ENCODE data around the gene SPIRE1. TPM values are rescaled to one million over a fixed set of nuclear protein-coding genes. Genes with fewer than 3 reads are reported as not detected.
"Not testable (repeated sequence)": the region's sequence is repeated elsewhere in the genome, so short reads cannot be mapped to it uniquely, and the experiment has no call there.

Gene SPIRE1
- total RNA-seq, 4 donors from 2014 or later, result 37.4 to 50.8 (median 43.0) TPM

DNA sequence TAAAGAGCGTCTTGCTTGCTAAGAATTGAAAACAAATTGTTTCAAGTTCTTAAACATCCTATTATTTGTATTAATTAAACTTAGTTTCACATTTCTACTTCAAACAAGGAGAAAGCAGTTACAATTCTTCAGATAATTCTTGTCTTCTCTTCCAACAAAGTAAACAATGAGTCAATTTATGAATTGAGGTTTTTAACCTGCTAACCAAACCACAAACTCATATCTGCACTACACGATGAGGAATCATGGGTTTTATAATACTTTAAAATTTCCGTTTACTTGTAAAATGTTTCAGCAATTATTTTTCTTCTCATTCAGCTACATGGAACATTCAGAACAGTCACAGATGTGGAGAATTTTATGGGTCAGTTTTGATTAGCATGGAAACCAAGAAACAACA lies 114.2 kb downstream of the SPIRE1 start:
- H3K9me3 ChIP-seq, result peaks cover 0 to 16% (median 2%) of the 10 kb centered on the region in 3 donors
- H3K27ac ChIP-seq, result no peak overlapping the region
- H3K36me3 ChIP-seq, result peaks cover 0 to 8% of the 10 kb centered on the region in 2 donors
- no peaks in the 10 kb centered on the region for H3K4me1 ChIP-seq
- H3K27me3 ChIP-seq, result no peaks in the 10 kb centered on the region
- no peak for TF ChIP-seq POLR2A (IDR thresholded peaks at IDR 0.05)
- 62 to 67% methylated on average over 3 of the region's 3 CpGs for WGBS, 2 donors (ENCODE audit: low coverage in 1 of 2)
- no peak for ATAC-seq
- H3K4me3 ChIP-seq, result no peak overlapping the region

DNA sequence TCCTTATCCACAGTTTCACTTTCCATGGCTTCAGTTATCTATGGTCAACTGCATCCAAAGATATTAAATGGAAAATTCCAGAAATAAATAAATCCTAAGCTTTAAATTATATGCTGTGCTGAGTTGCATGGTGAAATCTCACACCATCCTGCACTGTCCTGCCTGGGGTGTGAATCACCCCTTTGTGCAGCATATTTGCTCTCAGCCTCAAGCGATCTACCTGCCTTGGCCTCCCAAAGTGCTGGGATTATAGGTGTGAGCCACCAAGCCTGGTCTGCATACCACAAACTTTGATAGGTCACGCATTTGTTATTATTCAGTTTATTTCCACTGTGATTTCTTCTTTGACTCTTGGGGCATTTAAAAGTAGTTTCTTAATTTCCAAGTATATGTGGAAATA lies 117.2 kb downstream of the SPIRE1 start:
- no peaks in the 10 kb centered on the region for H3K36me3 ChIP-seq
- peaks cover 0 to 16% (median 2%) of the 10 kb centered on the region in 3 donors for H3K9me3 ChIP-seq
- no peaks in the 10 kb centered on the region for H3K27me3 ChIP-seq
- no peak for ATAC-seq
- no peak for TF ChIP-seq CTCF (IDR thresholded peaks at IDR 0.05)
- TF ChIP-seq POLR2AphosphoS5 (IDR thresholded peaks at IDR 0.05), result no peak
- no peak for TF ChIP-seq EP300 (IDR thresholded peaks at IDR 0.05)
- no peak for TF ChIP-seq POLR2A (IDR thresholded peaks at IDR 0.05)
- WGBS, 2 donors (ENCODE audit: low coverage in 1 of 2), result 96 to 100% methylated on average over 1 to 2 of the region's 2 CpGs
- no peak overlapping the region for H3K4me3 ChIP-seq
- no peaks in the 10 kb centered on the region for H3K4me1 ChIP-seq
- no peak overlapping the region for H3K27ac ChIP-seq

DNA sequence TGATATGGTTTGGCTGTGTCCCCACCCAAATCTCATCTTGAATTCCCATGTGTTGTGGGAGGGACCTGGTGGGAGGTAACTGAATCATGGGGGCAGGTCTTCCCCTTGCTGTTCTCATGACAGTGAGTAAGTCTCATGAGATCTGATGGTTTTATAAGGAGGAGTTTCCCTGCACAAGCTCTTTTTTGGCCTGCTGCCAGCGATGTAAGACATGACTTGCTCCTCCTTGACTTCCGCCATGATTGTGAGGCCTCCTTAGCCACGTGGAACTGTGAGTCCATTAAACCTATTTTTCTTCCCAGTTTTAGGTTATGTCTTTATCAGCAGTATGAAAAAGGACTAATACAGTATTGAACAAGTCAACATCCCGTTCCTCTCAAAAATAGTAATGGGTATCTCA lies 118.7 kb downstream of the SPIRE1 start:
- WGBS, 2 donors (ENCODE audit: low coverage in 1 of 2), result 82 to 100% methylated on average over 1 to 4 of the region's 4 CpGs
- not testable (repeated sequence) for ATAC-seq, H3K27ac ChIP-seq, H3K4me1 ChIP-seq, H3K27me3 ChIP-seq, H3K36me3 ChIP-seq, H3K4me3 ChIP-seq
- H3K9me3 ChIP-seq, result peaks cover 0 to 16% (median 2%) of the 10 kb centered on the region in 3 donors

- Histone ChIP-seq H3K27ac (no peak overlapping the region), H3K36me3 (no peaks in the 10 kb centered on the region), H3K9me3 (no peaks in the 10 kb centered on the region), H3K27me3 (no peaks in the 10 kb centered on the region), H3K4me3 (no peak overlapping the region), H3K4me1 (peaks cover 0 to 6% (median 3%) of the 10 kb centered on the region in 3 donors)
- TF ChIP-seq POLR2AphosphoS5 (IDR thresholded peaks at IDR 0.05) (no peak), POLR2A (IDR thresholded peaks at IDR 0.05) (no peak), EP300 (IDR thresholded peaks at IDR 0.05) (no peak), CTCF (IDR thresholded peaks at IDR 0.05) (no peak)
- no peak for ATAC-seq
- 83 to 92% methylated on average over 2 of the region's 2 CpGs for WGBS, 2 donors (ENCODE audit: low coverage in 1 of 2)
Observed at GRCh38 chr18:12534820-12535219, 123.1 kb downstream of the SPIRE1 start.

DNA sequence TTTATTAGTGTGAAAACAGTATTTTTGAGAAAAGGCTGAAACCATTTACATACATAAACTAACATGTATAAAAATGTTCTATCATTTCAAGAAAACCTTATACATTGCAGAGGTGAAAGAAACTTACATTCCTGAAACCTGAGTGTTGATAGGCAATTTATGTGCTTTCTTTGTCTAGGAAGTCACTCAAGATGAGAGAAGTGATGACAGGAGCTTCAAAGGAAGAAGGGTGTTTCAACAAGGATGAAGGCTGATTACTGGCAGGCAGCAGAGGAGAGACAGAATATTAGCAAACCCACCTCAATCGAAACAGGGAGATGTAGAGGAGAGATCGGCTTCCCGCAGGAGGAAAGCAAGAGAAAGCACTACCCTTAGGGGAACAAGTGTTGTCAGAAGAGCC lies 125.2 kb downstream of the SPIRE1 start:
- TF ChIP-seq CTCF (IDR thresholded peaks at IDR 0.05), result no peak
- no peak for ATAC-seq
- Histone ChIP-seq H3K4me3 (no peak overlapping the region), H3K27ac (no peak overlapping the region), H3K36me3 (no peaks in the 10 kb centered on the region), H3K27me3 (no peaks in the 10 kb centered on the region), H3K9me3 (no peaks in the 10 kb centered on the region), H3K4me1 (peaks cover 0 to 6% (median 3%) of the 10 kb centered on the region in 3 donors)
- 87 to 93% methylated on average over 3 of the region's 3 CpGs for WGBS, 2 donors (ENCODE audit: low coverage in 1 of 2)

DNA sequence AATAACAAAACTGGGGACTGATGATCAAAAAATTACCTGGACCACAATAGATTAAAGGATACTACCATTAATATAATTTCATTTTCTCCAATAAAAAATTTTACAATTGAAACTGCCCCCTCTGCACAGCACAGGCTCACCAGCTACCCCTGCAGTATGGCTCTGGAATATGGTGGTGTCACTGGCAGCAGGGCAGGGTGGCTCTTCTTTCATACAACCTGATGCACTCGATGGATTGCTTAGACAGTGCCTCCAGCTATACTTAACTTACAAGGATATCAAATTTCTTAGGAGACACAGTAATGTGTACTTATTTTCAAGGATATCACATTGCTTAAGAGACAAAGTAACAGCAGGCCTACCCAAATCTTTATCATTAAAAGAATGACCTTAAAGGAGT lies 126.2 kb downstream of the SPIRE1 start:
- ATAC-seq, result no peak
- no peak for TF ChIP-seq CTCF (IDR thresholded peaks at IDR 0.05)
- H3K27me3 ChIP-seq, result no peaks in the 10 kb centered on the region
- H3K4me1 ChIP-seq, result peaks cover 0 to 6% (median 3%) of the 10 kb centered on the region in 3 donors
- no peaks in the 10 kb centered on the region for H3K9me3 ChIP-seq
- no peak overlapping the region for H3K4me3 ChIP-seq
- WGBS, 2 donors (ENCODE audit: low coverage in 1 of 2), result 29 to 60% methylated on average over 1 of the region's 1 CpG
- H3K27ac ChIP-seq, result no peak overlapping the region
- no peaks in the 10 kb centered on the region for H3K36me3 ChIP-seq
